ENCODE results near the gene ABT1. TPM values are rescaled to one million over a fixed set of nuclear protein-coding genes. Genes with fewer than 3 reads are reported as not detected.
A peak's percentile ranks its signal among the peaks of the same experiment; 100 is the strongest.

ABT1 gene
- total RNA-seq, 4 donors from 2014 or later = 13.9 to 19.4 (median 17.5) TPM

DNA sequence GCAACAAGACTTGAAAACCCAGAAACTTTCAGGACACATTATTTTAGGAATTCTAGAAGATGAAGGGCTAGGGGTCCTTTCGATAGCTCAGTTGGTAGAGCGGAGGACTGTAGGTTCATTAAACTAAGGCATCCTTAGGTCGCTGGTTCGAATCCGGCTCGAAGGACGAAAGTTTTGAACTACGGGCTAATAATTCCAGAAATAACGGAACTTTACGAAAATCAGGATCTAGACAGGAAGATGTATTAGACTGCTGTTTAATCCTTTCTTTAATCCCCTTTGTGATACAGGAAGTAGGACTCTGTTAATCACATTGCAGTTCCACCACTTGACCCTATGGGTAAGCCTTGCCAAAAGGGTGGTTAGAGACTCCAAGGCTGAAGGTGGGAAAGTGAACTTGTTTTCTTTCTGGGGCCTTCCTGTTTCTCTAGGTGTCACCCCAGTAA is 21.2 kb upstream of the ABT1 start:
- Histone ChIP-seq H3K27ac (no peak overlapping the region), H3K4me3 (no peak overlapping the region), H3K9me3 (peaks cover 0 to 21% (median 0%) of the 10 kb centered on the region in 3 donors), H3K4me1 (peaks cover 0 to 27% (median 0%) of the 10 kb centered on the region in 3 donors), H3K27me3 (peaks cover 51% of the 10 kb centered on the region), H3K36me3 (no peaks in the 10 kb centered on the region)
- no peak for TF ChIP-seq POLR2A (IDR thresholded peaks at IDR 0.05)
- TF ChIP-seq POLR2AphosphoS5 (IDR thresholded peaks at IDR 0.05) = no peak
- TF ChIP-seq, protein P1, sequence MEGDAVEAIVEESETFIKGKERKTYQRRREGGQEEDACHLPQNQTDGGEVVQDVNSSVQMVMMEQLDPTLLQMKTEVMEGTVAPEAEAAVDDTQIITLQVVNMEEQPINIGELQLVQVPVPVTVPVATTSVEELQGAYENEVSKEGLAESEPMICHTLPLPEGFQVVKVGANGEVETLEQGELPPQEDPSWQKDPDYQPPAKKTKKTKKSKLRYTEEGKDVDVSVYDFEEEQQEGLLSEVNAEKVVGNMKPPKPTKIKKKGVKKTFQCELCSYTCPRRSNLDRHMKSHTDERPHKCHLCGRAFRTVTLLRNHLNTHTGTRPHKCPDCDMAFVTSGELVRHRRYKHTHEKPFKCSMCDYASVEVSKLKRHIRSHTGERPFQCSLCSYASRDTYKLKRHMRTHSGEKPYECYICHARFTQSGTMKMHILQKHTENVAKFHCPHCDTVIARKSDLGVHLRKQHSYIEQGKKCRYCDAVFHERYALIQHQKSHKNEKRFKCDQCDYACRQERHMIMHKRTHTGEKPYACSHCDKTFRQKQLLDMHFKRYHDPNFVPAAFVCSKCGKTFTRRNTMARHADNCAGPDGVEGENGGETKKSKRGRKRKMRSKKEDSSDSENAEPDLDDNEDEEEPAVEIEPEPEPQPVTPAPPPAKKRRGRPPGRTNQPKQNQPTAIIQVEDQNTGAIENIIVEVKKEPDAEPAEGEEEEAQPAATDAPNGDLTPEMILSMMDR (IDR thresholded peaks at IDR 0.05) = no peak
- TF ChIP-seq EP300 (IDR thresholded peaks at IDR 0.05) = no peak
- WGBS, 2 donors (ENCODE audit: low coverage in 1 of 2) = 58 to 59% methylated on average over 5 to 10 of the region's 10 CpGs
- ATAC-seq = no peak

DNA sequence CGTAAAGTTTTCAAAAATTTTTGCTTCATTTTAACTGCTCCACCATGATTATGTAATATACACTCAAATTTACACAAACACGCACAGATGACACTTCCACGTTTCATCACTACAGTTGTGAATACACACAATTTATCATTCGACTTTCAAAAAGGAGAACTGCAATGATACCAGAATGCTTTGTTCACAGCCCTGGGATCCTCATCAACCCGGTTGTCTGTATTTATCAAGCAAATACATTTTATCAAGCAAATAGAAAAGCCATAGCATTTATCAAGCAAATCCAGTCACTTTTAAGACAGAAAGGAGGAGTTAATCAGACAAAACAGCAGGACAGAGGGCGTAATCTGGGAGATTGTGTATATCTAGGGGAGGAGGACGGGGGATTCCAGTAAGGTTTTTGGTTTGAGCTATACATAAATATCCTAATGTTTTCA is 20.3 kb upstream of the ABT1 start:
- peak overlapping the region in 1 of 2 donors; percentile 29 for H3K4me3 ChIP-seq
- TF ChIP-seq EP300 (IDR thresholded peaks at IDR 0.05) = no peak
- no peak for TF ChIP-seq POLR2AphosphoS5 (IDR thresholded peaks at IDR 0.05)
- TF ChIP-seq POLR2A (IDR thresholded peaks at IDR 0.05) = no peak
- TF ChIP-seq, protein P1 (IDR thresholded peaks at IDR 0.05) = no peak
- 39 to 47% methylated on average over 7 of the region's 7 CpGs for WGBS, 2 donors (ENCODE audit: low coverage in 1 of 2)

DNA sequence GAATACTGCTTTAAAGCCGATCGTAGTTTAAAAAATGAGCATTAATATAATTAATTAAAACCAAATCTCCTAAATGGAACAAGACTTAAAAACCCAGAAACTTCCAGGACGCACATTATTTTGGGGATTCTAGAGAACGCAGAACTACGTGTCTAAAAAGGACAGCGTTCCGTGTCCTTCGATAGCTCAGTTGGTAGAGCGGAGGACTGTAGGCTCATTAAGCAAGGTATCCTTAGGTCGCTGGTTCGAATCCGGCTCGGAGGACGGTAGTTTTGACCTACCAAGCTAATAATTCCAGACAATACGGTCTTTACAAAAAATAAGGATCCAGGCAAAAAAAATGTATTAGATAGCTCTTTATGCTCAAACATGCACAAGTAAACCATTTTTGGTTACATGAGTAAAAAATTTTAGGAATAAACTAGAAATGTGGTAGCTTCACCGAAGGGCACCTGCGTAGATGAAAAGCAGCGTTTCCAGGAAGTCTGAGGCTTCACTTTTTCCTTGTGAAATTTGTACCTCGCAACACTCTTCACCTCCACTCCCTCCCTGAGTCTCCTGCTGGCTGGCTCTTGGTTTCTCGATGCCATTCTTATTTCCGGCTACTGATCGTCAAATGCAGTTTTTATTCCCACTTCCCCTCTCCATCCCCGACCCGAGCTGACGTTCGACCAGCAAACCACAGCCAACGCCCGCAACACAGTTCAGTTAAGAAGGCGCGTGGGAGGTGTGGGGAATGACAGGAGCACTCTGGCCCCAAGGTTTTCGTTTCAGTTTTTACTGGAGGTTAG is 19.6 kb upstream of the ABT1 start:
- TF ChIP-seq POLR2AphosphoS5 (IDR thresholded peaks at IDR 0.05) (no peak), EP300 (IDR thresholded peaks at IDR 0.05) (no peak), POLR2A (IDR thresholded peaks at IDR 0.05) (no peak)
- TF ChIP-seq, protein P1 (IDR thresholded peaks at IDR 0.05) = no peak
- Histone ChIP-seq H3K27me3 (peaks cover 65% of the 10 kb centered on the region), H3K9me3 (peaks cover 0 to 21% (median 0%) of the 10 kb centered on the region in 3 donors), H3K27ac (no peak overlapping the region), H3K4me3 (peak overlapping the region in 1 of 2 donors; percentile 29), H3K36me3 (no peaks in the 10 kb centered on the region), H3K4me1 (peaks cover 0 to 19% (median 0%) of the 10 kb centered on the region in 3 donors)
- ATAC-seq = no peak
- 4 to 6% methylated on average over 28 to 31 of the region's 31 CpGs for WGBS, 2 donors (ENCODE audit: low coverage in 1 of 2)

More for the DNA sequence above, 20.3 kb upstream of the ABT1 start:
- peaks cover 0 to 21% (median 0%) of the 10 kb centered on the region in 3 donors for H3K9me3 ChIP-seq
- no peak for ATAC-seq
- peaks cover 59% of the 10 kb centered on the region for H3K27me3 ChIP-seq
- no peak overlapping the region for H3K27ac ChIP-seq
- H3K36me3 ChIP-seq = no peaks in the 10 kb centered on the region
- peaks cover 0 to 26% (median 0%) of the 10 kb centered on the region in 3 donors for H3K4me1 ChIP-seq

DNA sequence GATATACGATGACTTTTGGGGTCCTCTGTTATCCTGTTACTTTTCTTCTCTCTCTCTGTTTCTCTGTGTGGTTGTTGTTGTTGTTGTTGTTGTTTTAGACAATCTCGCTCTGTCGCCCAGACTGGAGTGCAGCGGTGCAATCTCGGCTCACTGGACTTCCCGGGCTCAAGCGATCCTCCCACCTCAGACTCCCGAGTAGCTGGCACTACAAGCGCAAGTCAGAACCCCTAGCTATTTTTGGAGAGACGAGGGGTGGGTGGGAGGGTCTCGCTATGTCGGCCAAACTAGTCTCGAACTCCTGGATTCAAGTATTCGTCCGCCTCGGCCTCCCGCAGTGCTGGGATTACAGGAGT is 19.1 kb upstream of the ABT1 start:
- no peaks in the 10 kb centered on the region for H3K36me3 ChIP-seq
- H3K4me3 ChIP-seq = peak overlapping the region in 1 of 2 donors; percentile 29
- peaks cover 70% of the 10 kb centered on the region for H3K27me3 ChIP-seq
- 15 to 21% methylated on average over 5 to 11 of the region's 17 CpGs for WGBS, 2 donors (ENCODE audit: low coverage in 1 of 2)
- no peak overlapping the region for H3K27ac ChIP-seq
- TF ChIP-seq POLR2AphosphoS5 (IDR thresholded peaks at IDR 0.05) = no peak
- TF ChIP-seq EP300 (IDR thresholded peaks at IDR 0.05) = no peak
- TF ChIP-seq, protein P1 (IDR thresholded peaks at IDR 0.05) = no peak
- TF ChIP-seq POLR2A (IDR thresholded peaks at IDR 0.05) = no peak
- peaks cover 0 to 14% (median 0%) of the 10 kb centered on the region in 3 donors for H3K4me1 ChIP-seq
- H3K9me3 ChIP-seq = peaks cover 0 to 21% (median 0%) of the 10 kb centered on the region in 3 donors
- ATAC-seq = no peak
